Left cardiac atrium (tissue), 4 donors: Measurements from ENCODE around the gene LASP1. TPM values are rescaled to one million over a fixed set of nuclear protein-coding genes. Genes with fewer than 3 reads are reported as not detected.

ENCODE experiments used
- ATAC-seq, 2 donors: fragments of 200-7000 bp; cut with Tn5 transposase; one replicate each; pipeline ENCODE4 v1.9.1; 2020; ENCODE audit warnings: mild to moderate bottlenecking in 2 of 2, moderate library complexity in 2 of 2
- DNase-seq: peaks from one replicate; pipeline ENCODE4 v3.0.0-alpha.2; 2020
- intact Hi-C, 2 donors: fragments of 100-400 bp; cut with DNase I; formaldehyde crosslinking; loops; one replicate each; pipeline versions ENCODE4 v1.14.1 to v1.15.1; 2022 to 2023
- total RNA-seq, 2 donors: library from RNA; stranded (reverse); fragmentation: NEBNext Ultra II Directional; extraction: Animal tissue kit (Norgen Biotek cat#: 25700); gene quantifications; one replicate each; pipeline ENCODE4 v1.2.1, GENCODE V29; 2021
- donor health status: DM: no; HTN: yes; CAD: no.
- donor health status: DM: no; HTN: yes; CAD: no; lungs with severe emphysema.
- donor health status: DM: yes; HTN: yes; CAD: no.
- donor health status: Dilated cardiomyopathy.

LASP1 gene
- total RNA-seq, 2 donors from 2014 or later, result 51.8 to 55.0 TPM

DNA sequence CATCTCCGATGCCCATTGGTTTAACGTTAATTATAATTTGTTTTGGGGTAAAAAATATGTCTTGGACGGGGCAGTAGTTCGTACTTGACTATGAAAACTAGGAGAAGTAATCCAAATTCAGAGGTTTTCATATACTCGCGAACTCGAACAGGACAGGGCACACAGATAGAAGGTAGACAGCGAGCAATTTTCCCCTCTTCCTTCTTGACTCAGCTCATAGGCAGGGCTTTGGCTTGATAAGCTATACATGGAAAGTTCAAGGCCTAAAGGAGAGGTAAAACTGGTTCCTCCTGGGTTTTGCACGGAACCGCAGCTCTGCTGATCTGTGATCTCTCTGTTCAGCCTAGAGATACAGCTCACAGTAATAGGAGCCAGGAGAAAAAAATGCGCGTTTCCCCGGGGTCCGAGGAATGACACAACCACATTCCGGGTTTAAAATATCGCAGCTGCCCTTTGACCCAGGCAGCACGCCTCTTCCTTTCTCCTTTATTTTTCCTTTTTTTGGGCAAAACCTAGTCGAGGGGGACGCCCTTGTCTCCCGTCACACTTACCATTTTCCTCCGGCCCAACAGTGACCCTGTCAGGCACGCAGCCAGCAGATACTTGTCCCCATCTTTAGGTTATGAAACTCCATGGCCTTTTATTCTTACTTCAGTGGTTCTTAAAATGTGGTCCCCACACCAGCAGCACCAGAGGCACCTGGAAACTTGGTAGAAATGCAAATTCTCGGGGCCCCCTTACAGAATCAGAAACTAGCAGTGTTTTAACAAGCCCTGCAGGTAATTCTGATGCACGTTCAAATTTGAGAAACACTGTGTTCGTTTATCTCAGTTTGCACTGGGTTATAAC, 1.7 kb upstream of the LASP1 start:
- peak; percentile 72 for DNase-seq
- ATAC-seq, result no peak
- intact Hi-C loops, result loop anchor here (5.0 to 10.0 kb wide), 4 partner anchors 39 to 287 kb away; partner anchors contain the start of gene PLXDC1 (in 1 of the 2)

DNA sequence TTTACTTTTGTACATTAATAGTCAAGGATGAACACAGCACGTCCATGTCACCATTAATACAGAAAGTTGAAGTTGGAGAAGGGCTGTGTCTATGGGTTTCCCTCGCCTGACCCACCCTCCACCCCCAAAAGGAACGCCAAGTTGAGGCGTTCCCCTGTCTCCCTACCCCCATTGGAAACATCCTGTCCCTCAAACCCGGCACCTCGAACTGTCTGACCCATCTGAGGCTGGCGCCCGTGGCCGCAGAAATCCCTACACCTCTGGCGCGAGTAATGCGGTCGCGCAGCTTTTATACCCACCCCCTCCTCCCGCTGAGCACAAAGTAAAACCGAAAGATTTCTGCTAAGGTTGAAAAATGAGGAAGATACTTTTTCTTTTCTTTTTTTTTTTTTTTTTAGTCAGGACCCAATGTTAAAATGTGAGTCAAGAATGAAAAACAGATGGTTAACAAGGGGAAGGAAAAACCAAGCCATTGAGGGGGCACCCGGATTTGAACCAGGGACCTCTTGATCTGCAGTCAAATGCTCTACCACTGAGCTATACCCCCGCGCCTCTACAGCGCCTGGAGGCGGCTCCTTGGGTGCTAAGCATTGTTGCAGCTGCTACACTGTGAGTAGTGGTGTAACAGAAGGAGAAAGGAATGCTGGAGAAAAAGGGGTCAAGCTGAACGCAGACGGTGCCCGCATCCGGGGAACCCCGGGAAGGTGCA, 887 bp upstream of the LASP1 start:
- intact Hi-C loops, result loop anchor here (5.0 to 10.0 kb wide), 4 partner anchors 38 to 286 kb away; partner anchors contain the start of gene PLXDC1 (in 1 of the 2)
- ATAC-seq, result peak; percentile 77 to 79
- peak; percentile 86 for DNase-seq

DNA sequence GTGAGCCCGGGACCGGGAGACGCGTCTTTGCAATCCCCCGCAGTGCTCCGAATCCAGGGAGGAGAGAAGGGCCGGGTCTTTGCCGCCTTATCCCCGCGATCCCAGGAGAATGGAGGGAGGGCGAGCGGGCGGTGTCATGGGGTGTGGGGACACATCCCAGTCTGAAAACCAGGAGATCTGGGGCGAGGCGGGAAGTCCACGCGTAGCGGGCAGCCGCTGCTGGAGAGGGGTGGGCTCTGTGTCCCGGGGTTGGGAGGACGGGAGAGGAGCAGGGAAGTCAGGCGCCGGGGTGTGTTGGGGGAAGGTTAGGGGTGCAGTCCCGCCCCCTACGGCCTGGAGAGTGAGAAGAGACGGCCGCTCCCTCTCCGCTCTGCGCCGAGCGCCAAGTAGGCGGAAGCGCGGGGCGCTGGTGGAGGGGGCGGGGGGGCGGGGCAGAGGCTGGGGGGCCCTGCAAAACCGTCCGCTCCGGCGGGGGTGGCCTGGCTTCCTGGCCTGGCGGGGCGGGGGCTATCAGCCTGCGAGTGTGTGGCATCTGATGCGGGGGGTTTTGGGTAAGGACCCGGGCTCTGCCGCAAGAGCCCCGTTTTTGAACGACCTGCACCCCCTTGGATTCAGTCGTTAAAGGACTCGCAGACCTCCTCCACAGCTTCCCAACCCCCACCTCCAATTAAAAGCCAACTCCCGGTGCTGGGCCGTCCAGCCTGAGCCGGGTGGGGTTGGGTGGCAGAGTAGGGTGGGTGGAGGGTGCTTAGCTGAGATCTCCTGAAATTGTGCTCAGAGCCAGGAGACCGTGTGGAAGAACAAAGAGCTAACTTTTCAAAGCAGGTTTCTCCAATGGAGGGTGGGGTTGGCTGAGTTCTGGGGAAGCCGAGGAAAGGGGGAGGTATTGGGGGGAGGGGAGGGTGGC, 654 bp downstream of the LASP1 start:
- ATAC-seq (peak; percentile 65 to 67), DNase-seq (peak; percentile 80)
- intact Hi-C loops, result loop anchor here in 1 of 2 donors (5.0 kb wide), 1 partner anchor 37 kb away; no protein-coding TSS in a partner anchor

DNA sequence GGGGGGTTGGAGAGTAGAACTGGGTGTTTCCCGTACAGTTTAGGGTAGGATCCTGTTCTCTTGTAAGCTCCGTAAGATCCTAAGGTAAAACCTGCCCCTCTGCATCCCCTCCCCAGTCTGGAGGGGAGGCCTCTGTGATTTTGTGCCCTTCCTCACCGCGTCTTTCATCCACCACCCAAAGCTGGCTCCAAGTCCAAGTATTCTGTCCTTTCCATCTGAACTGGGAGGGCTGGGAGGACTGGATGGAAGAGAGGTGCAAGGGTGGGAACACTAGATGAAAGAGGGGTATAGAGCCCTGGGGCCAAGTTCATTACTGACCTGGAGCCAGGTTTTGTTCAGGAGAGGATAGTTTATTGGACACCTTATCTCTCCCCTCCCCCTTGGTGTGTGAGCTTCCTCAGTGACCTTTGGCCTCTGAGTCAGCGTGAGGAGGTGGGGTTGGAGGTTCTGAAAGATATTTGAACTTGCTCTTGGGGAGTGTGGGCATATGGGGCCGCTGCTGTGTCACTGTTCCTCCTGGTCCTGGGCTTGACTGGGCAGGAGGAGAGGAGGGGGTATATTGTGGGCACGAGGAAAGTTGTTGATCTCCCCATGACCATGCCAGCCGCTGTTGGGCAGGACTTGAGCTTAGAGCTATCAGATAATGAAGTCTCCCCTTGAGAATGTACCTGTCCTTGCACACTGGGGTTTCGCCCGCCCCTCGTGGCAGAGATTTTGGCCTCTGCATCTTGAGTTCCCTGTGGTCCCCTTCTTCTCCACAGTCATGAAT, 1.6 kb downstream of the LASP1 start:
- peak in 1 of 2 donors; percentile 20 for ATAC-seq
- intact Hi-C loops, result loop anchor here in 1 of 2 donors (5.0 kb wide), 1 partner anchor 36 kb away; no protein-coding TSS in a partner anchor
- peak; percentile 77 for DNase-seq

DNA sequence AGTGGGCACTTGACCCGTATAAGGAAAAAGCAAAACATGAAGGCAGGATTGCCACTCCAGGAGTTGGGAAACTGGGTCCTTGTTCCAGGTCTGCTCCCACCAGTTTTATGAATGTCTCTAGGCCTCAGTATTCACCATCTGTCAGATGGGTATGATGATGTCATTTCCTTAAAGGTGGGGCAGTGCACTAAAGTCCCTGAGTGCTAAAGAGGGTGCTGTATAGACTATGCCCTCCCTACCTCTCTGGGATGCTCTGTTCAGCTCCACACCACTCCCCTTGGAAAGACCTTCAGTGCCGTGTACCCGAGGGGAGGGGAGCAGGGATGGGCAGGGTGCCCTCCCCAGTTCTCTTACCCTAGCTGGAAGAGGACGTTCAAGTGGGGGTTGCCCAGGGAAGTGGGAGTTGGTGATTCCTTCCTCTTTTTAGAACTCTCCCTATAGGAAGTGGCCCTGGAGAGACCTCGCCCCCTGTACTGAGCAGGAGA, 2.2 kb downstream of the LASP1 start:
- intact Hi-C loops, result loop anchor here in 1 of 2 donors (5.0 kb wide), 1 partner anchor 35 kb away; no protein-coding TSS in a partner anchor
- ATAC-seq, result no peak
- DNase-seq, result no peak

DNA sequence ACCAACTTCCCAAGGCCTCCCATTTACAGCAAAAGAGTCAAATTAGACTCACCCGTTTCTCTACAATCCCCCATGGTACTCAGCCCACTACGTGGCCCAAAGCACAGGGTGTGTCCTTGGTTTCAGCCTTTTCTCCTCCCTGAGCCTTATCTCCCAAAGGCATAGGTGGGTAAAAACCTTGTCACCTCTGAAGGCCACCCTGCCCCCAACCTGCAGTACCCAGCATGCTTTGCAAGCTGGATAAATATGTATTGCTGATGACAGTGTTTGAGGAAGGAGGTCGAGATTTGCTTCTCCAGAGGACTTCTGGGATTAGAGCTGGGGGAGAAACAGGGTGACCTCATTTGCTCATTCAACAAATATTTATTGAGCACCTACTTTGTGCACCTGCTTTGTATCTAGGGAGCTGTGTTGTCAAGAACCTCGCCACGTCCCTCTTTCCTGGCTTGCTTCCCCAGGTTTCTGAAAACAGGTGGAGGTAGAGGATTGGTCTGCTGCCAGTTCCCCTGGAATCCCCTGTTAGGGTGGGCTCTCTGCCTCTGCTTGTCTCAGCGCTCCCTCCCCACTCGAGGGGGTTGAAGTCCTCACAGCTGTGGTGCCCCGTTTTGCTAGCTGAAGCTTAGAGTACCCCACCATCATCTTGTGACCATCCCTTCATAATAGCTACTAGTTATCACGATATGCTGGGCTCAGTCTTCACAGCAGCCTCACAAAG, 3.0 kb downstream of the LASP1 start:
- no peak for DNase-seq
- ATAC-seq, result no peak
- intact Hi-C loops, result loop anchor here in 1 of 2 donors (5.0 kb wide), 1 partner anchor 34 kb away; no protein-coding TSS in a partner anchor

DNA sequence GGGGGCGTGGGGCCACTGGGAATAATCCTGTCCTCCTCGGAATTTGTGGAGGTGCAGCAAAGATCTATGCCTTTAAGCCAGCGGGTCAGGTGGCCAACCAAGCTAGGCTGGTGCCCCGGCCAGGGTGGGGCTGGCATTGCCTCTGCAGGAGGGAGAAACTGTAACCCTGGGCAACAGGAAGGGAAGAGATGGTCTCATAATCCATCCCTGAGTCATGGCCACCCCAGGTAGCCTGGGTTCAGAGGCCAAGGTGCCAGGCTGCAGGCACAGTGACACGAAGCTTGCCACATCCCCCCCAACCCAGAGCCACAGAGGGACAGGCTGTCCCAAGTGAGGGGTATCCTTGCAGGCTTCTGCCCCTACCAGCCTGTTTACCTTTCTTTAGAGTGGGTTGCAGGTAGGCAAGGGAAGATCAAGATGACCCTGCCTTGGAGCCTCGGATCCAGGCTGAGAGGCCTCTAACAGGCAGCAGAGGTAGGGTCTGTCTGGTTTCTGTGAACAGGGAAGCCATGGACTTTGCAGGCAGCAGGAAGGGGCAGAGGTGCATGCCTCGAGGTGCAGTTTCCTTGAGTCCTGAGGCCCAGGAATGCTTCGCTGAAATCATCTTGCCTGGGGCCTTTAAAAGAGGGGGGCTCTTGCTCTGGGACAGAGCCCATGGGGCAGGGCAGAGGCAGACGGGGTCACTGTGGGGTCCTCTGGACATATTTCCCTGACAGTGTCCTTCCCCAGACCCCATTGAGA, 4.0 kb downstream of the LASP1 start:
- ATAC-seq (no peak), DNase-seq (no peak)
- intact Hi-C loops, result loop anchor here in 1 of 2 donors (5.0 kb wide), 1 partner anchor 33 kb away; no protein-coding TSS in a partner anchor

DNA sequence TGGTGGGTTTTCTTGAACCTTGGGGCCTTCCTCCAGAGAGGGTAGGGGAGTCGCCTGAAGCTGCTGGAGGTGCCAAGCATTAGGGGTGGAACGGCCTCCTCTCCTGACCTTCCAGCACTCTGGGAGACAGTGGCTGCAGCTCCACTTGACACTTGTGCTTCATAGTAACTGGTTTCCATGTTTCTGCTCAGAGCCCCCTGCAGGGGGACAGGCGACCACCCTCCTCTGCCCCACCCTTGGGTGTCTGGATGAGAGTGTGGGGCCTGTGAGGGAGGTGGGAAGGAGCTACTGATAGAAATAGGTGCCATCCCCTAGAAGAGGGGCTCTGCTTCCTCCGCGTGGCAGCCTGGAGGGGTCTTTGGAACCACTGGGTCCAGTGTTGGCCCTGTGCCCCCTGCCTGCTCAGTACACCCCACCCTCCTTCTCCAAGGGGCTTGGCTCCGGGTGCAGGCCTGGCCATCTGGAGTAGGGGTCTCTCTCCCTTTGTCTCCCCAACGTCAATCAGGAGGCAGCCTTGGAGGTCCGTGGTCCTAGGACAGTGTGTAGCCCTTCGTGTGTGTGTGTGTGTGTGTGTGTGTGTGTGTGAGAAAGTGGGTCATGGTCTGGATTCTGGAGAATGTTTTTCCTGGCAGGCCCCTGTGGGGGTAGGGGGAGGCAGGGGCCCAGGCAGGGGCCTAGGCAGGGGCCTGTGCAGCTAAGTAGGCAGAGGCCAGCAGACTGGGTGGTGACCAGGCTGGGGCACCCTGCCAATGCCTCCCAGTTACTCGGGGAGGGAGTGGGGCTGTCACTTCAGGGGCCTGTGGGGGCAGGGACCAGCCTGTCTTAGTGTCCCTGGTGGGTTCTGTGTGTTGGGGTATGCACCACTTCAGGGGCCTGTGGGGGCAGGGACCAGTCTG, 4.9 kb downstream of the LASP1 start:
- DNase-seq, result no peak
- intact Hi-C loops, result loop anchor here in 1 of 2 donors (5.0 kb wide), 1 partner anchor 33 kb away; no protein-coding TSS in a partner anchor
- ATAC-seq, result peak in 1 of 2 donors; percentile 17

DNA sequence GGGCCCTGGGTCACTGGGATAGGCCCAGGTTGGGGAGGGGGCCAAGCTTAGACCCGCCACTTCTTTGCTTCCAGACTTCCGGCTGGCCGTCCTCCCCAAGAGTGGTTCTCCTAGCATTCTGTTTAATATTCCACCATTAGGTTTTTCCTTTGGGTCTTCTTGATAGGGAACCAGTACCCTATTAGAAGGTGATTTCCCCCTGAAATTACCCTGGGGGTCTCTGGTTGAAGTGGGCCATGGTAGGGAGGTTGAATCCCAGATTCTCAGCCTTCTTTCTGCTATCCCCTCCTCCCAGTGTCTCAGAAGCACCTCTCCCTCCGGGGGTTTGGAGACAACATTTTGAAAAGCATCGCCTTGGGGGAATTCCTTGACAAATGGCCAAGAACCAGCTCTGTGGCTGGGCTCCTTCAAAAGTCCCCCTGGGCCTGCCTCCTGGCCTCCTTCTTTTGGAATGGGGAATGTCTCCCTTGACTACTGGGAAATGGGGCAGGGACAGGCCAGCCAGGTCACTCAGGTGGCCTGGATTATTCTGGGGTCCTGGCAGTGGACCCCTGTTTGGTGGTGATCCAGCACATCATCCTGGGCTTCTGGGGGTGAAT, 5.7 kb downstream of the LASP1 start:
- DNase-seq, result no peak

DNA sequence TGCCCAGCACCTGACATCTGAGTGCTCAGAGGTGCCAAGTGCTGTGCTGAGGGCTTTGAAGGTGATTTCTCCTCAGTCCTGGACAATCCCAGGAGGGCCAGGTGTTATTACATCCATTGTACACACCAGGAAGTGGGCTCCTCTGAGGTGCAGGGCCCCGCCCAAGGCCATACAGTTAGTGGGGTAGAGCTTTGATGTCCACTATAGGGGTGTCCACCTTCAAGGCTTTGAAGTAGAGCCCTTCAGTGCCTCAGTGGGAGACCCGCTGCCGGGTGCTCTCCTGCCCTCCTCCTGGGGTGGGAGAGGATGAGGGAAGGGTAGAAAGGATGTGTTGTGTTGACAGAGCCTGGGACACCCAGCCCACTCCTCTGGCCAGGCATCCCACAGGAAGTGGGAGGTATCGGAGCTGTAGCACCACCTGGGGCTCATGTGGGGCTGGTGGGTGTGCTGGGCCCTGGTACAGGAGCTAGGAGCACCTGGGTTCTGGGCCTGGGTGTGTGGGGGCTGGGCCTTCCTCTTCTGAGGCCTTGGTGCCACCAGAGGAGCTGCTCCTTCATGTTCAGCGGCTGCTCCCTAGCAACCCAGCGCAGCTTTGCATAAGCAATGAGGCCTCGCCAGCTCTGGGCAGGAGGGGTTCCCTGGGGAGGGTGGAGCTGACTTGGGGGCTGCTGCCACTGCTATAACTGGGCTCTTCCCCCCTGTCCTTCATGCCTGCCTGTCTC, 7.4 kb downstream of the LASP1 start:
- intact Hi-C loops, result no loop called here
- no peak for ATAC-seq
- no peak for DNase-seq

More for the DNA sequence above, 5.7 kb downstream of the LASP1 start:
- no peak for ATAC-seq
- intact Hi-C loops, result no loop called here

DNA sequence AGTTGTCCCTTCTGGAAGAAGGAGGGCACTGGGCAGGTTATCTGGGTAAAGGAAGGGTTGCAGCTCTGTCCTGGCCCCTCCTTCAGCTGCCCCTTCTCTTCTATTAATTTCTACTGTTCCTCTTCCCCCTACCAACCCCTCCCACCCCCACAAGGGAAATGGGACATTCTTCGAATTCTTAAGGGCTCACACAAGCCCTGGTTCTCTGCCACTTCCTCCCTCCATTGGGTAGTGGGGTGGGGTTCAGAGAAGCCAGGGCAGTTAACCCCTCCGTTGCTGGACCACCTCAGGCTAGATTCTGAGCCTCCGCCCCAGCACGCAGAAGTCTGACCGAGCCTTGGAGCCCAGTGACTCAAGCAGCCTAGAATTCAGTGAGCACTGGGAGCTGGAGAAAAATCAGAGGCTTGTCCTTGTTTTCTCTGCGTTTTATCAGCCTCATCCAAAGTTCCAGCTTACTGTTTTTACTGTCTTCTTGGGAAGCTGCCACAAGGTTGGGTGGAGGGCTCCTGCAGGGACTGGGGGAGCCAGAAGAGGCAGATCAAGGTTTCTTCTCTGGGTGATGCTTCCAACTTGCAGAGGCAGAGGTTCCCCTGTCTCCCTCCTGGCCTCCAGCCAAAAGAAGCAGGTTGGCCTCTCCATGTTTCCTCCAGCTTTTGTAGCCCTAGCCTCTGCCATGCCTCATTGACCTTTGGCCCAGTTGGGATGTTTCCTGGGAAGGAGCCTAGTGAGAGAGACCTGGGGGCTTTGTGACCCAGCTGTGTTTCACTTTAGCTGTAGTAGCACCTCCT, 10.2 kb downstream of the LASP1 start:
- ATAC-seq (peak; percentile 27 to 58), DNase-seq (peak; percentile 77)
- intact Hi-C loops, result loop anchor here in 1 of 2 donors (2.0 kb wide), 1 partner anchor 21 kb away; no protein-coding TSS in a partner anchor

DNA sequence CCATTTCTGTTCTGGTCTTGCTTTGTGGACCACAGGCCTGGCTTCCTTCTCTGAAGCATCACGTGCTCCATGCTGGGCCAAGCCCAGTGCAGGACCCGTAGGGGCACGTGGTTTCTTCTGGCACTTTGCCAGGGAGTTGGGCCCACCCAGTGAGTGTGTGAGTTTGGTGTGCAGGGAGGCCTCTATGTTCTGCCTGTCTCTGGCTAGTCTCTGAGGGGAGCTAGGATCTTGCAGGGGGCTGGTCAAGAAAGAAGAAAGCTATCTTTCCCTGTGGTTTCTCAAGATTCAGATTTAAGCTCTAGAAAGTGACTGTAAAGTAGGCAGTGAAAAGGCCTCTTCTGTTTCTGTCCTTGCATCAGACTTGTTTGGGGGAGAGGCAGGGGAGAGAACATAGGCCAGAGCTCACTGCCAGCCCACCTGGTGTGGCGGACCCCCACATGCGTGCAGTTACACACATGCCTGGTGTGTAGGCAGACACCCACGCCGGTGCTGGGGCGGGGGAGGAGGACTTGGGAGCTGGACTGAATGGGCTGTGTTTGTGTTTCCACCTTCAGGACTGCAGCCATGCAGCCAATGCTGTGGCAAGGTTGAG, 11.8 kb downstream of the LASP1 start:
- ATAC-seq (peak; percentile 47 to 70), DNase-seq (peak; percentile 79)
- intact Hi-C loops, result loop anchor here in 1 of 2 donors (2.0 kb wide), 1 partner anchor 19 kb away; no protein-coding TSS in a partner anchor

DNA sequence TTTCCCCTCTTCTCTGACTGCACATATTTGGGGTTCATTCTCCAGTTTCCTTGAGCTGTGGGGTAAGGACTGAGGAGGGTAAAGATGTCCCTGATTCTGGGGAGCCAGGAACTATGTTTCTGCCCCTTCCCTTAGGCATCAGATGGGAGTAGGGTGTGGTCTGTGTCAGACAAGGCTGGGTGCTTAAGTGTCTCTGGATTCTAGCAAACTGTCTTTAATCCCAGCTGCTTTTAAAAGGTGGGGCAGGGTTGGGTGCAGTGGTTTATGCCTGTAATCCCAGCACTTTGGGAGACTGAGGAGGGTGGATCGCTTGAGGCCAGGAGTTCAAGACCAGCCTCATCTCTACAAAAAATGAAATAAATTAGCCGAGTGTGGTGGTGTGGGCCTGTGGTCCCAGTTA, 13.0 kb downstream of the LASP1 start:
- no peak for ATAC-seq
- no peak for DNase-seq
- intact Hi-C loops, result no loop called here
